ENCODE measurements around the gene JAM3.
A peak's percentile ranks its signal among the peaks of the same experiment; 100 is the strongest.

The JAM3 gene

GRCh38 chr11:134040386-134041302 lies 28.2 kb upstream of the JAM3 start:
- no peak for DNase-seq

GRCh38 chr11:134041349-134041748 lies 27.5 kb upstream of the JAM3 start:
- DNase-seq: no peak

- no peak for DNase-seq
Observed at GRCh38 chr11:134041791-134042696, 26.8 kb upstream of the JAM3 start.

- DNase-seq: no peak
Observed at GRCh38 chr11:134043821-134044420, 25.0 kb upstream of the JAM3 start.

GRCh38 chr11:134044514-134045284 lies 24.2 kb upstream of the JAM3 start:
- DNase-seq: no peak

- no peak for DNase-seq
Observed at GRCh38 chr11:134045799-134046635, 22.9 kb upstream of the JAM3 start.

- DNase-seq: no peak
Observed at GRCh38 chr11:134046681-134047449, 22.0 kb upstream of the JAM3 start.

- no peak for DNase-seq
Observed at GRCh38 chr11:134047586-134047999, 21.3 kb upstream of the JAM3 start.

- no peak for DNase-seq
Observed at GRCh38 chr11:134048028-134048427, 20.8 kb upstream of the JAM3 start.

- DNase-seq: no peak
Observed at GRCh38 chr11:134049303-134049702, 19.6 kb upstream of the JAM3 start.

- DNase-seq: peak; percentile 70
Observed at GRCh38 chr11:134050541-134051383, 18.1 kb upstream of the JAM3 start.

- no peak for DNase-seq
Observed at GRCh38 chr11:134052395-134052987, 16.4 kb upstream of the JAM3 start.

GRCh38 chr11:134052988-134053945 lies 15.6 kb upstream of the JAM3 start:
- DNase-seq: no peak

GRCh38 chr11:134055029-134055428 lies 13.8 kb upstream of the JAM3 start:
- no peak for DNase-seq

GRCh38 chr11:134060316-134060715 lies 8.6 kb upstream of the JAM3 start:
- DNase-seq: no peak

- DNase-seq: no peak
Observed at GRCh38 chr11:134062265-134063123, 6.4 kb upstream of the JAM3 start.

GRCh38 chr11:134063124-134063495 lies 5.8 kb upstream of the JAM3 start:
- no peak for DNase-seq
